ENCODE results near the gene CRIP3. TPM values are rescaled to one million over a fixed set of nuclear protein-coding genes. Genes with fewer than 3 reads are reported as not detected.

Gene CRIP3
- total and polyA plus RNA-seq, 2 of the 13 experiments (the other 11 are each of a cell fraction or from before 2014, with no cell fraction given): 6.3 to 9.3 TPM

GRCh38 chr6:43290339-43290904 is 18.2 kb downstream of the CRIP3 start (continued):
- TF ChIP-seq PRDM15 (CRISPR knock-in tag; IDR thresholded peaks at IDR 0.05): no peak
- TF ChIP-seq JARID2 (CRISPR knock-in tag; IDR thresholded peaks at IDR 0.05; ENCODE audit: insufficient replicate concordance): no peak
- peak; percentile 1; the same call in 1 of the 2 replicates for TF ChIP-seq KLF11 (CRISPR knock-in tag; IDR thresholded peaks at IDR 0.05)
- TF ChIP-seq POLR2AphosphoS5 (IDR thresholded peaks at IDR 0.05; ENCODE audit: low read depth, low read length): no peak
- TF ChIP-seq FIP1L1 (IDR thresholded peaks at IDR 0.05; ENCODE audit: borderline replicate concordance, insufficient read depth, low read depth, low read length): no peak
- no peak for TF ChIP-seq HNF1A (IDR thresholded peaks at IDR 0.05; ENCODE audit: low read depth)
- no peak for TF ChIP-seq HNF1A (CRISPR knock-in tag; IDR thresholded peaks at IDR 0.05; ENCODE audit: borderline replicate concordance)
- no peak for TF ChIP-seq ZSCAN25 (CRISPR knock-in tag; IDR thresholded peaks at IDR 0.05)
- peak; percentile 4; the same call in 1 of the 2 replicates for TF ChIP-seq CC2D1A (CRISPR knock-in tag; IDR thresholded peaks at IDR 0.05)
- no peak for TF ChIP-seq ZNF761 (CRISPR knock-in tag; conservative IDR thresholded peaks at IDR 0.05)
- TF ChIP-seq CEBPB (IDR thresholded peaks at IDR 0.05; ENCODE audit: borderline replicate concordance, low read depth, low read length): no peak
- no peak for TF ChIP-seq ZBTB7A (CRISPR knock-in tag; IDR thresholded peaks at IDR 0.05)
- TF ChIP-seq ZC3H13 (CRISPR knock-in tag; IDR thresholded peaks at IDR 0.05): no peak
- TF ChIP-seq RFXANK (CRISPR knock-in tag; IDR thresholded peaks at IDR 0.05): no peak
- no peak for TF ChIP-seq KDM3A (CRISPR knock-in tag; IDR thresholded peaks at IDR 0.05; ENCODE audit: low read depth)
- peak; percentile 42; the same call in 1 of the 2 replicates for TF ChIP-seq KDM5B (CRISPR knock-in tag; IDR thresholded peaks at IDR 0.05; ENCODE audit: borderline replicate concordance)
- no peak for TF ChIP-seq MBD4 (IDR thresholded peaks at IDR 0.05; ENCODE audit: borderline replicate concordance, low read length)
- no peak for TF ChIP-seq E2F1 (CRISPR knock-in tag; IDR thresholded peaks at IDR 0.05)
- no peak for TF ChIP-seq ATRX (CRISPR knock-in tag; IDR thresholded peaks at IDR 0.05; ENCODE audit: borderline replicate concordance)
- TF ChIP-seq CREB3 (CRISPR knock-in tag; IDR thresholded peaks at IDR 0.05): no peak; the same call in 1 of the 2 replicates
